K562 (cell line): ENCODE data around the gene TTC24. TPM values are rescaled to one million over a fixed set of nuclear protein-coding genes. Genes with fewer than 3 reads are reported as not detected.

Source experiments
- CBFA2T3 ChIP-seq: fragments of 450-650 bp; IDR thresholded peaks from 2 replicates; pipeline ENCODE4 v1.6.1; 2017
- CBX3 ChIP-seq, 2 experiments: IDR thresholded peaks; 1 replicate in 1 of 2; 2 replicates in 1 of 2; pipeline ENCODE4 v1.6.1; 2012; ENCODE audit warnings: inconsistent platforms in 2 of 2, low read length in 2 of 2, borderline replicate concordance in 1 of 2, control low read depth in 1 of 2
- CREM ChIP-seq: IDR thresholded peaks from 2 replicates; pipeline ENCODE4 v1.6.1; 2014; ENCODE audit warnings: antibody characterized with exemption, low read depth
- FOXA3 ChIP-seq, 2 experiments: fragments of 450-650 bp in 1 of 2; sonication (generic) in 1 of 2; formaldehyde crosslinking; IDR thresholded peaks in 1 of 2; conservative IDR thresholded peaks in 1 of 2; 2 replicates each; pipeline versions ENCODE4 v1.4.0 to v1.8.0; 2020 to 2022; ENCODE audit warnings: mild to moderate bottlenecking in 2 of 2, missing genetic modification reagents in 1 of 2
- FOXP1 ChIP-seq: sonication (generic); formaldehyde crosslinking; IDR thresholded peaks from 2 replicates; pipeline ENCODE4 v1.8.0; 2022; ENCODE audit warnings: mild to moderate bottlenecking, missing genetic modification reagents
- IFI16 ChIP-seq: fragments of 250-450 bp; sonication (Bioruptor Pico); IDR thresholded peaks from 2 replicates; pipeline ENCODE4 v2.1.2; 2022; ENCODE audit warnings: mild to moderate bottlenecking, inconsistent platforms
- L3MBTL2 ChIP-seq: fragments of 450-650 bp; IDR thresholded peaks from 2 replicates; pipeline ENCODE4 v1.6.1; 2016; ENCODE audit warnings: mild to moderate bottlenecking, moderate library complexity
- NR2C2 ChIP-seq, 2 experiments: fragments of 200-800 bp in 1 of 2; sonication (Bioruptor generic) in 1 of 2; sonication (generic) in 1 of 2; formaldehyde crosslinking in 1 of 2; IDR thresholded peaks; 2 replicates each; pipeline versions ENCODE4 v1.6.1 to v1.8.0; 2016 to 2022; ENCODE audit warnings: mild to moderate bottlenecking in 1 of 2, missing compliant biosample characterization in 1 of 2, missing genetic modification characterization in 1 of 2, missing genetic modification reagents in 1 of 2
- PRDM10 ChIP-seq: fragments of 450-650 bp; IDR thresholded peaks from 2 replicates; pipeline ENCODE4 v1.6.1; 2018; ENCODE audit not compliant: partially characterized antibody
- RBBP5 ChIP-seq: fragments of 200-600 bp; sonication (generic); IDR thresholded peaks from 2 replicates; pipeline ENCODE4 v1.6.1; 2012; ENCODE audit warnings: borderline replicate concordance, mild to moderate bottlenecking, low read length, control low read depth, inconsistent platforms; ENCODE audit not compliant: insufficient read depth, poor library complexity, severe bottlenecking
- SMARCA4 ChIP-seq: fragments of 450-650 bp; IDR thresholded peaks from 2 replicates; pipeline ENCODE4 v1.6.1; 2016
- TEAD1 ChIP-seq, 2 experiments: fragments of 450-650 bp in 1 of 2; sonication (generic) in 1 of 2; formaldehyde crosslinking; IDR thresholded peaks; 2 replicates each; pipeline versions ENCODE4 v1.4.0 to v1.8.0; 2020 to 2022; ENCODE audit warnings: mild to moderate bottlenecking in 2 of 2, missing genetic modification reagents in 1 of 2
- TFAP4 ChIP-seq: sonication (generic); formaldehyde crosslinking; IDR thresholded peaks from 2 replicates; pipeline ENCODE4 v1.8.0; 2022; ENCODE audit warnings: missing genetic modification reagents, mild to moderate bottlenecking, moderate library complexity, borderline replicate concordance
- UBTF ChIP-seq, 2 experiments: IDR thresholded peaks; 2 replicates each; pipeline ENCODE4 v1.6.1; 2012; ENCODE audit warnings: improper control_type of control experiment in 2 of 2, low read depth in 2 of 2, low read length in 2 of 2, borderline replicate concordance in 1 of 2
- ZBTB7A ChIP-seq: IDR thresholded peaks from 2 replicates; pipeline ENCODE4 v1.6.1; 2011; ENCODE audit warnings: low read depth, mild to moderate bottlenecking, low read length, moderate library complexity, borderline replicate concordance; ENCODE audit not compliant: control insufficient read depth
- ZNF24 ChIP-seq: fragments of 450-650 bp; IDR thresholded peaks from 2 replicates; pipeline ENCODE4 v1.6.1; 2016
- polyA plus RNA-seq, 8 experiments: library from polyadenylated mRNA; depleted of rRNA in 4 of 8; stranded (reverse) in 5 of 8; unstranded in 3 of 8; fragments of >200 nt; fragmentation: Nextera tagmentation in 2 of 8; fragmentation: Illumina TruSeq in 1 of 8; extraction: Ambion mirVana in 2 of 8; extraction: Trizol in 1 of 8; gene quantifications; 2 replicates each; pipeline versions ENCODE4 v1.2.1 to v1.2.3, GENCODE V29; 2011 to 2014; ENCODE audit warnings: inconsistent platforms in 1 of 8, missing spikeins in 1 of 8
- total RNA-seq, 7 experiments: library from RNA; depleted of rRNA in 6 of 7; stranded (reverse); fragments of >200 nt in 6 of 7; fragmentation: Illumina TruSeq in 2 of 7; extraction: Trizol in 2 of 7; gene quantifications; 2 replicates each; pipeline versions ENCODE4 v1.2.1 to v1.2.3, GENCODE V29; 2011 to 2021; ENCODE audit warnings: low replicate concordance in 1 of 7
- TF ChIP-seq, protein P1 (sequence below): fragments of 250-450 bp; sonication (Bioruptor Pico); IDR thresholded peaks from 2 replicates; pipeline ENCODE4 v1.8.0; 2021; ENCODE audit warnings: moderate library complexity, mild to moderate bottlenecking, inconsistent platforms

The TTC24 gene
- total and polyA plus RNA-seq, 9 of the 15 experiments (the other 6 are each of a cell fraction or from before 2014, with no cell fraction given): not detected

GRCh38 chr1:156616463-156616862, 36.9 kb downstream of the TTC24 start (continued):
- 0 out of 4 replicates have a peak, but pooled peaks of 1 of the 2 experiments have one; percentile 12 for TF ChIP-seq UBTF (IDR thresholded peaks at IDR 0.05; ENCODE audit: borderline replicate concordance in 1 of 2, low read depth in 2 of 2, low read length in 2 of 2)
- no peak for TF ChIP-seq IFI16 (CRISPR knock-in tag)
- peak; percentile 17 for TF ChIP-seq PRDM10
- TF ChIP-seq, protein P1, sequence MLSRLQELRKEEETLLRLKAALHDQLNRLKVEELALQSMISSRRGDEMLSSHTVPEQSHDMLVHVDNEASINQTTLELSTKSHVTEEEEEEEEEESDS (CRISPR knock-in tag): no peak
- peak; percentile 96 to 99 for TF ChIP-seq FOXA3 (CRISPR knock-in tag; conservative IDR thresholded peaks at IDR 0.05 in 1 of 2, IDR thresholded peaks at IDR 0.05 in 1 of 2)
- TF ChIP-seq CREM: peak; percentile 73
- TF ChIP-seq ZBTB7A: peak; percentile 55; the same call in 1 of the 2 replicates
- TF ChIP-seq TFAP4: peak; percentile 52
- no peak for TF ChIP-seq NR2C2 (CRISPR knock-in tag; IDR thresholded peaks at IDR 0.05)
- no peak for TF ChIP-seq NR2C2 (tag; IDR thresholded peaks at IDR 0.05)
- peak in 1 of 2 experiments; percentile 57; a peak in 1 of 4 replicates for TF ChIP-seq TEAD1 (CRISPR knock-in tag; IDR thresholded peaks at IDR 0.05)
- peak; percentile 22; the same call in 1 of the 2 replicates for TF ChIP-seq L3MBTL2
- TF ChIP-seq CBFA2T3: peak; percentile 93
- no peak; the same call in 1 of the 2 replicates for TF ChIP-seq ZNF24
- no peak for TF ChIP-seq FOXP1 (CRISPR knock-in tag)
- TF ChIP-seq RBBP5: peak; percentile 67
- peak; percentile 97 for TF ChIP-seq SMARCA4
- TF ChIP-seq CBX3 (IDR thresholded peaks at IDR 0.05; ENCODE audit: borderline replicate concordance in 1 of 2, low read length in 2 of 2): 0 out of 3 replicates have a peak, but pooled peaks of 1 of the 2 experiments have one; percentile 52
